NCI-H146 (cell line): Measurements from ENCODE around the gene AFAP1L1.
"Not testable (repeated sequence)": the region's sequence is repeated elsewhere in the genome, so short reads cannot be mapped to it uniquely, and the experiment has no call there.

Source experiments
- DNase-seq: peaks from one replicate; lab custom pipeline; 2025; lab: John Stamatoyannopoulos, UW

Gene AFAP1L1

GRCh38 chr5:149261246-149261645, 10.4 kb upstream of the AFAP1L1 start:
- DNase-seq: no peak

DNA sequence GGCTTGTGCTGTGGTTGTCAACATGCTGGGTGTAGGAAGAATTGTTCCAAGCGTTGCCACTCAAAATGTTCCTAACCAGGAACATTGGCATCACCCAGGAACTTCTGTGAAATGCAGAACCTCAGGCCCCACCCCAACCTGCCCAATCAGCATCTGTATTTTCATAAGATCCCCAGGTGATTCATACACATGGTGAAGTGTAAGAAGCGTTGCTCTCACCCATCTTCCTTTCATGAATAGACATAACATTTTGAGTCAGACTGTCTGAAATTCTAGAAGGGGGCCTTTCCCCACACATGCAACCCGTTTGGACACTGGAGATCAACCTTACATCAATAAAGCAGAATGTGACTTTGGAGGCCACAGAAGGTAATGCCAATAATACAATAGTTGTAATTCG, 9.3 kb upstream of the AFAP1L1 start:
- no peak for DNase-seq

GRCh38 chr5:149264439-149265067, 7.1 kb upstream of the AFAP1L1 start:
- DNase-seq: peak; percentile 54

- no peak for DNase-seq
Observed at GRCh38 chr5:149265068-149265465, 6.6 kb upstream of the AFAP1L1 start.

DNA sequence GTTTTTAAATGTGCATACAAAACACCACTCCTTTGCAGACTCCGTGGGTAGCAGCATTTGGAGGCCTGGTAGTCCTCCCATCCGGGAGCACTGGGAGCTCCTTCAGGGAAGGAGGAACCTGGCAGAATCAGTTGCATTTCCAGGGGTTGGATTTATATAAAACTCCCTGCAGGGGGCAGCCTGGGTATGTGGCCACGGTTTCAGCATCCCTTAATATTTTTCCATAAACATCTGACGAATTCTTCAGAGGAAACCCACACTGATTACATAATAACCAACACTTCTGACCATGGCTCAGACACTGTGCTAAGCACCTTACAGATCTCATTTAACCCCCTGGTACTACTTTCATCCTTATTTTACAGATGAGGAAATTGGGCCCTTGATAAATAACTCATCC, 6.1 kb upstream of the AFAP1L1 start:
- peak; percentile 5 for DNase-seq

DNA sequence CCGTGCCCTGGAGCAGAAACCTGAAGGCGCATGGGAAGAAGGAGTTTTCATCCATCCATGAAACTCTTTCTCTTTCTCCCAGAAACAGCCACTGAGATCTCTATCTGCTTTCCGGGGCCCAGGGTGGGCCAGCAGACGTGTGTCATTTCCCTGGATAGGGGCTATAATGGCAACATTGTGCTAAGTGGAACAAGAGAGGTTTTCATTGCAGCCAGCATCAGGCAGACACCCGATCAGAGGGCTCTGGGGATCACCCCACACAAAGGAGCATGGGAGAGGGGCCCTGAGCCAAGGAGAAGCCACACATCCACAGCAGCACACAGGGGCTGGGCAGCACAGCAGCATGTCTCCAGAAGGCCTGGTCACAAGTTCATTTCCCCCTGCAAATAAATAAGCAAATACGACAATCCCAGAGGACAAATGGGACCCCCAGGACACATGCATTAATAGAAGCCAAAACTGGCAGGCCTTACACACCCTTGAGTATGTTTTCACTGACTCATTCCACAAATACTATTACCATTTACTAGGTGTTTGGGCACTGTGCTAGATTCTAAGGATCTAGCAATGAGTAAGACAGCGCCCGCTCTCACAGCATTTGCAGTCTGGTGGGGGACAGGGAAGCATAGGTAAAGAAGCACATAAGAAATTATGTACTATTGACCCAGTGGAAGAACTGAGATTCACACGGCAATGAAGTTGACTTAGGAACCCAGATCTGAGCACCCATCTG, 4.3 kb upstream of the AFAP1L1 start:
- no peak for DNase-seq

GRCh38 chr5:149268928-149269557, 2.6 kb upstream of the AFAP1L1 start:
- peak; percentile 25 for DNase-seq

- no peak for DNase-seq
Observed at GRCh38 chr5:149271195-149271715, 404 bp upstream of the AFAP1L1 start.

DNA sequence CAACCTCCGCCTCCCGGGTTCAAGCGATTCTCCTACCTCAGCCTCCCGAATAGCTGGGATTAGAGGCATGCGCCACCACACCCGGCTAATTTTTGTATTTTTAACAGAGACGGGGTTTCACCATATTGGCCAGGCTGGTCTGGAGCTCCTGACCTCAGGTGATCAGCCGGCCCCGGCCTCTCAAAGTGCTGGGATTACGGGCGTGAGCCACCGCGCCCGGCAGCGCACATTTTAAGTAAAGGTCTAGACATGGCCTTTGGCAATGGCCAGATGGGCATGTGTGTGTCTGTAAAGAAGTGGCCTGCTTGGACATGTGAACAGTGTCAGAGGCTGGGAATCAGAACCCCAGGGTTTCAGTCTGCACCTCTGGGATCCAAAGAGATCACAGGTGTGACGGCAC, 1.1 kb downstream of the AFAP1L1 start:
- not testable (repeated sequence) for DNase-seq

DNA sequence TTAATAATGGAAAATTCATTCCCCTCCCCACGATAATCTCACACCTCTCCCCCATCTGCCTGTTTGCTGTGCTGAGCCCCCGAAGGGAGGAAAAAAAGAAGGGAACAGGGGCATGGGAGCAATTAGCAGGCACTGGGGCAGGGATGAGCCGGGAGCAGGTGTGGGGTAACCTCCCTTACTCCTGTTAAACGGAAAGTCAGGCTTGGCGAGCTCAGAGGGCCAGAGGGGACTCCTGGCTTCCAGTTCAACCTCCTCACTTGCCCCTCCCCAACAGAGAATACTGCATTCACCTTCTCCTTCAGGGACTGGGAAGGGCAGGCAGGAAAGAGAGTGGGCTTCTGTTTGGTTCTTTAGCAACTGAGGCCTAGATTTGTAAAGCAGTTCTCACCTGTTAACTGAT, 1.6 kb downstream of the AFAP1L1 start:
- DNase-seq: no peak

GRCh38 chr5:149273950-149274349, 2.3 kb downstream of the AFAP1L1 start:
- no peak for DNase-seq

GRCh38 chr5:149274939-149275338, 3.3 kb downstream of the AFAP1L1 start:
- no peak for DNase-seq

GRCh38 chr5:149277801-149278200, 6.1 kb downstream of the AFAP1L1 start:
- no peak for DNase-seq

GRCh38 chr5:149278451-149279210, 7.0 kb downstream of the AFAP1L1 start:
- DNase-seq: no peak

DNA sequence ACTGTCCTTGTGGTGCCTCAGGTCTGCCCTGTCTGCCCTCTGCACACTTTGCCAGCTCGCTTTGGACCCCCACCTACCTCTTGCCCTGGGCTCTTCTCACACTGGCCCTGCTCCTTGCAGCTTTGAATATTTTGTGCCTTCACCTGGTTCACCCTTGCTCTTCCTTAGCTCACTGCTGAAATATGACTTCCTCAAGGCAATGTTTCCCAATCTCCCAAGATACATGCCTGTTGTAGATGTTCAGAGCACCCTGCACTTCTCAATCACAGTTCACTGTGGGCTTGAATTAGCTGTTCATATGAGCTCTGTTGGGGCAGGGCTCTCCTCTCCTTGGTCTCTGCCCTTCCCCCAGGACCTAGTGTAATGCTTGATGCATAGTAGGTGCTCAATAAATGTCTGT, 8.0 kb downstream of the AFAP1L1 start:
- DNase-seq: no peak

DNA sequence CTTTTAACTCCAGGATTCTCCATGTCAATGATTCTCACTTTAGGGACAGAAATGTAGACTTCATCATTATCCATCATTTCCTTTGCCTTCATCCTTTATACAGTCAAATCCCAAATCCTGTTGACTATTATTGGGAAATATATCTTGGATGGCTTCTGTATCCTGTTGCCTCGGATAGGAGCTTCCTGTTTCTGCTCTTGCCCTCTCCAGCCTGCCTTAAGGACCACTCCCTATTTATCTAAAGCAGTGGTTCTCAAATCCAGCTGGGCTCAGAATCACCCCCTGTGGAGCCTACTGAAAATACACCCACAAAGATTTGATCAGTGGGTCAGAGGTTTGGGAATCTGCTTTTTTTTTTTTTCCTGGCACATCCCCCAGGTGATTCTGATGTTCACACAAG, 8.5 kb downstream of the AFAP1L1 start:
- peak; percentile 68 for DNase-seq

DNA sequence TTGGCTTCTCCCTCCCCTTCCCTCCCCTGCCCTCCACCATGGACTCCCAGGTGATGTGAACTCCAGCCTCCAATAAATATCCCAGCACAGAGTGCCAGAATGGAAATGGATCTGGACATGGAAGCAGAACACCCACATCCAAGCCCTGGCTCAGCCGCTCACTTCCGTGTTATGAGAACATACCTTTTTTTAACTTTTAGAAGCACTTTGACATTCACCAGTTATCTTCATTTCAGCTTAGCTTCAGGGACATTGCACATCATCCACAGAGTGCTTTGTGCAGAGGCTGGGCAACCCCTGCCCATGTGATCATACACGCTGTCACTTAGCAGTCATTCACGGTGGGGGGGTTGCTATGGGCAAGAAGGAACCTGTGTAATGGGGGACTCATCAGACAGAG, 9.1 kb downstream of the AFAP1L1 start:
- peak; percentile 32 for DNase-seq

DNA sequence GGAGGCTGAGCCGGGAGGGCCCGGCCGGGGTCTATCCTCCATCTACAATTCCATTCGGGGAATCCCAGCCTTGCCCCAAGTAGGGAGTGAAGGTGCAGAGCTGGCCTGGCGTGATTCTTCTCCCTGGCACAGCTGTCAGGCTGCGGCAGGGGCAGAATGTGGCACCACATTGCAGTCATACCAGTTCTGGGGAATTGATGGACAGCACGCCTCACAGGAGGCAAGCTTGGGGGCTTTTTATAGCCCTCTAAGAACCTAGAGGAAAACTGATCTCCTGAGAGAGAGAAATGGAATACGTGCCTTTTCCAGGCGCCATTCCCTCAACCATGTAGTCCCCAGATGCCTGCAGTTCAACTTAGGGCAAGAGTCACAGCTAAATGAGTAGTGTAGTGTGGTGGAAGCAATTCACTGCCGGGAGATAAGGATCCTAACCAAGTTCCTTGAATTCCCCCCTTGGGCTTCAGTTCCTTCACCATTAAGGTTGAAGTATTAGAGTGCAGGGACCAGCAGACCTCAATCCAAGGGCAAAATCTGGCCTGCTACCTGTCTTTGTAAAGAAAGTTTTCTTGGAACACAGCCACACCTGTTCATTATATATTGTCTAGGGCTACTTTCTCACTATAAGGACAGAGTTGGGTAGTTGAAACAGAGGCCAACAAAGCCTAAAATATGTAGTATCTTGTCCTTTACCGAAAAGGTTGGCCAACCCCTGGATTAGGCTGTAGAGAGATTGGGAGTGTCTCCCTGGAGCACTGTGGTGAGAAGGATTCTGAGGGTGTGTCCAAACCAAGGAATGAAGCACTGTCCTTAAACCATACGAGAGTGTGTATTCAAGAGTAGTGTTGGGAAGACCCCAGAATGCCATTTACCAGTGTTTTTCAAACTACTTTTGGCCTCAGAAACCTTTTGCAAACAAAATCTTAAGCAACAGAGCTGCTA, 10.6 kb downstream of the AFAP1L1 start:
- DNase-seq: no peak

GRCh38 chr5:149282966-149283332, 11.3 kb downstream of the AFAP1L1 start:
- DNase-seq: no peak

DNA sequence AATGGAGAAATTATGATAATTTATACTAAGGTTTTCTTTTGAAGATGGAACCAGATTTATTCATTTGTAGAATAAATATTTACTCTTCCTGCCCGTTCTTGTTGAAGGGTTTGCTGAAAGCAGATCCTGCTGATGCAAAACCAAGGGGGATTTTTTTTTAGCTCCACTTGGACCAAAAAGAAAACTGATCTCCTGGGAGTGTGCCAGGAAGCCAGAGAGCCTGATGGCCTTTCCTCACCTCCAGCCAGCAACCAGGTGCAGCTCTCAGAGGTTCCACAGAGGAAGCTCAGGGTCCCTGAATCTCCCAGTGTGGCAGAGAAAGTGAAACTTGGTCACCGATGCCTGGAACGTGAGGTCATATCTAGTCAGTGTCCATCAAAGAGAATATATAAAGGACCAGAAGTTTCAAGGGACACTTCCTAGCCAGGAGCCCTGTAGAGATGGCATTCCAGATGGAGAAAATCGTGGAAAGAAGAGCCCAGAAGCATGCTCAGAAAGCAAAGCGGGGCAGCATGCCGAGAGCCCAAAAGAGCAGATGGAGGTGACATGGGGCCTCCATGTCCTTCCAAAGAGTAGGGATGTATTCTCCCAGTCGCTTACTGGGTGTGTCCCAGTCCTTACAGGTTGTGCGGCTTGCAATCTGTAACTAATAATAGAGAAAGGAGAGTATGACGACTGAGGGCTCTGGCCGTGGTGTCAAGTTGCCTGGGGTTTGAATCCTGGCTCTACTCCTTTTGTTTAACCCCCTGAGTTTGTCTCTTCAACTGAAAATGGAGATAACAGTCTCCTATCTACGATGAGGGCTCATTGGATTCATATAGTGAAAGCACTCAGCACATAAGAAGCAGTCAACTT, 12.2 kb downstream of the AFAP1L1 start:
- peak; percentile 43 for DNase-seq
